IMR-90 (cell line): ENCODE measurements around the gene ADRB2. TPM values are rescaled to one million over a fixed set of nuclear protein-coding genes. Genes with fewer than 3 reads are reported as not detected.

Experiments used
- ATAC-seq: fragments of 200-7000 bp; cut with Tn5 transposase; 2 replicates; pipeline ENCODE4 v1.9.1; 2020; ENCODE audit warnings: low read depth, mild to moderate bottlenecking, moderate library complexity
- BruUV-seq: library from RNA; stranded (reverse); fragments of 400-500 nt; replicated peaks from 2 replicates; lab custom pipeline; 2021; lab: Mats Ljungman, UMichigan
- CTCF ChIA-PET: fragments of 300-600 bp; formaldehyde crosslinking; extraction: SDS; loops from one replicate; lab custom pipeline; 2021; ENCODE audit warnings: antibody characterized with exemption; lab: Yijun Ruan, JAX
- POLR2A ChIA-PET: fragments of 300-600 bp; sonication (Branson Sonifier 250); formaldehyde crosslinking; loops from one replicate; lab custom pipeline; 2022; ENCODE audit warnings: antibody characterized with exemption; ENCODE audit not compliant: unreplicated experiment; lab: Charles Lee
- DNase-seq: peaks from one replicate; pipeline ENCODE4 v3.0.0; 2013
- H2AFZ ChIP-seq: replicated peaks from 2 replicates; pipeline ENCODE3; 2013; ENCODE audit warnings: low read length, mild to moderate bottlenecking; ENCODE audit not compliant: poor library complexity
- H2AK5ac ChIP-seq: 2 replicates; pipeline ENCODE4 v1.6.1; 2013; ENCODE audit warnings: low read depth, low read length, inconsistent platforms
- H2AK9ac ChIP-seq: replicated peaks from 2 replicates; pipeline ENCODE3; 2013; ENCODE audit warnings: mild to moderate bottlenecking, low read depth, low read length, moderate library complexity; ENCODE audit not compliant: poor library complexity
- H2BK120ac ChIP-seq: 2 replicates; pipeline ENCODE4 v1.6.1; 2013; ENCODE audit warnings: low read depth, low read length, inconsistent platforms
- H2BK15ac ChIP-seq: 3 replicates; pipeline ENCODE4 v1.6.1; 2013; ENCODE audit warnings: low read depth, low read length, inconsistent platforms
- H2BK20ac ChIP-seq: 2 replicates; pipeline ENCODE4 v1.6.1; 2013; ENCODE audit warnings: low read depth, mild to moderate bottlenecking, inconsistent platforms, low read length, moderate library complexity
- H2BK5ac ChIP-seq: 2 replicates; pipeline ENCODE4 v1.6.1; 2013; ENCODE audit warnings: mild to moderate bottlenecking, low read depth, low read length, inconsistent platforms; ENCODE audit not compliant: poor library complexity, severe bottlenecking
- H3K14ac ChIP-seq: replicated peaks from 2 replicates; pipeline ENCODE4 v1.6.1; 2013; ENCODE audit warnings: low read depth, low read length, inconsistent platforms
- H3K18ac ChIP-seq: 2 replicates; pipeline ENCODE4 v1.6.1; 2013; ENCODE audit warnings: low read depth, low read length, control low read depth
- H3K23ac ChIP-seq: 2 replicates; pipeline ENCODE4 v1.6.1; 2013; ENCODE audit warnings: low read depth, low read length, inconsistent platforms
- H3K27ac ChIP-seq: 2 replicates; pipeline ENCODE4 v1.5.1; 2013; ENCODE audit warnings: mild to moderate bottlenecking, control low read depth, low read length; ENCODE audit not compliant: insufficient read depth
- H3K27me3 ChIP-seq: 2 replicates; pipeline ENCODE4 v1.6.1; 2013; ENCODE audit warnings: low read length; ENCODE audit not compliant: control insufficient read depth, insufficient read depth
- H3K36me3 ChIP-seq: 2 replicates; pipeline ENCODE4 v1.6.1; 2013; ENCODE audit warnings: low read length, mixed read lengths; ENCODE audit not compliant: control insufficient read depth, insufficient read depth
- H3K4ac ChIP-seq: 2 replicates; pipeline ENCODE4 v1.6.1; 2013; ENCODE audit warnings: low read depth, low read length, inconsistent platforms
- H3K4me1 ChIP-seq: 2 replicates; pipeline ENCODE4 v1.6.1; 2013; ENCODE audit warnings: low read length, mixed read lengths; ENCODE audit not compliant: control insufficient read depth, insufficient read depth
- H3K4me2 ChIP-seq: 2 replicates; pipeline ENCODE4 v1.6.1; 2013; ENCODE audit warnings: low read depth, mild to moderate bottlenecking, control low read depth, low read length, moderate library complexity
- H3K4me3 ChIP-seq: 2 replicates; pipeline ENCODE4 v1.5.1; 2013; ENCODE audit warnings: low read depth, mild to moderate bottlenecking, control low read depth, low read length, moderate library complexity; ENCODE audit not compliant: insufficient read depth
- H3K56ac ChIP-seq: 2 replicates; pipeline ENCODE4 v1.6.1; 2013; ENCODE audit warnings: low read length, inconsistent platforms; ENCODE audit not compliant: insufficient read depth; ENCODE audit errors: extremely low read depth
- H3K79me1 ChIP-seq, 2 experiments: 2 replicates each; pipeline ENCODE4 v1.6.1; 2013; ENCODE audit warnings: low read length in 2 of 2, inconsistent platforms in 1 of 2, low read depth in 1 of 2
- H3K9ac ChIP-seq: 2 replicates; pipeline ENCODE4 v1.6.1; 2013; ENCODE audit warnings: low read depth, low read length, control low read depth
- H3K9me1 ChIP-seq: 2 replicates; pipeline ENCODE4 v1.6.1; 2013; ENCODE audit warnings: low read length, inconsistent platforms; ENCODE audit not compliant: insufficient read depth
- H3K9me3 ChIP-seq: 2 replicates; pipeline ENCODE4 v1.6.1; 2013; ENCODE audit warnings: low read length; ENCODE audit not compliant: control insufficient read depth, insufficient read depth
- H4K20me1 ChIP-seq: 2 replicates; pipeline ENCODE4 v1.6.1; 2013; ENCODE audit warnings: low read length, inconsistent platforms; ENCODE audit not compliant: insufficient read depth
- H4K5ac ChIP-seq: 2 replicates; pipeline ENCODE4 v1.6.1; 2013; ENCODE audit warnings: mild to moderate bottlenecking, low read depth, low read length, control low read depth
- H4K8ac ChIP-seq, 2 experiments: 2 replicates each; pipeline ENCODE4 v1.6.1; 2013; ENCODE audit warnings: low read depth in 2 of 2, low read length in 2 of 2, control low read depth in 1 of 2, inconsistent platforms in 1 of 2
- H4K91ac ChIP-seq: 2 replicates; pipeline ENCODE4 v1.6.1; 2013; ENCODE audit warnings: low read depth, low read length, inconsistent platforms; ENCODE audit not compliant: insufficient read depth
- MXI1 ChIP-seq: IDR thresholded peaks from 2 replicates; pipeline ENCODE4 v1.6.1; 2012; ENCODE audit warnings: low read depth, mild to moderate bottlenecking, low read length, moderate library complexity, borderline replicate concordance
- dilution Hi-C: fragments of 300-500 bp; cut with HindIII; formaldehyde crosslinking; loops from one replicate; pipeline ENCODE4 v1.14.3; 2018; ENCODE audit warnings: low sequenced_read_pairs; ENCODE audit not compliant: unreplicated experiment
- in situ Hi-C: fragments of 300-500 bp; cut with MboI; formaldehyde crosslinking; loops from 3 replicates; pipeline ENCODE4 v1.14.3; 2019; ENCODE audit warnings: low sequenced_read_pairs, inconsistent platforms, mixed read lengths
- intact Hi-C: fragments of 100-400 bp; cut with micrococcal nuclease; formaldehyde crosslinking; loops from 2 replicates; pipeline ENCODE4 v1.10.0; 2022
- polyA plus RNA-seq, 3 experiments: library from polyadenylated mRNA; depleted of rRNA; stranded (reverse); fragments of >200 nt; gene quantifications; 2 replicates each; pipeline ENCODE4 v1.2.3, GENCODE V29; 2012; ENCODE audit warnings: low replicate concordance in 1 of 3
- total RNA-seq: library from RNA; depleted of rRNA; stranded (reverse); fragments of >200 nt; gene quantifications from 2 replicates; pipeline ENCODE4 v1.2.3, GENCODE V29; 2012

Gene ADRB2
- total and polyA plus RNA-seq, 2 of the 4 experiments (the other 2 are of a cell fraction), result 1.6 to 3.4 TPM

GRCh38 chr5:148793261-148793660 lies 33.1 kb upstream of the ADRB2 start:
- dilution Hi-C loops, result no loop called here
- Histone ChIP-seq H3K23ac (no peak overlapping the region), H4K20me1 (no peaks in the 10 kb centered on the region), H3K18ac (peak overlapping the region; percentile 60), H2BK120ac (no peak overlapping the region), H3K4me3 (no peak overlapping the region), H4K5ac (no peak overlapping the region), H2BK5ac (no peak overlapping the region), H2AK9ac (no peak overlapping the region), H3K9me3 (peaks cover 2% of the 10 kb centered on the region; the same call in 1 of the 2 replicates), H3K9me1 (peaks cover 12% of the 10 kb centered on the region; the same call in 1 of the 2 replicates), H2BK15ac (0 out of 3 replicates have a peak overlapping the region, but pooled peaks have one; percentile 32), H3K27me3 (no peaks in the 10 kb centered on the region), H4K8ac (0 out of 4 replicates have a peak overlapping the region, but pooled peaks of 1 of the 2 experiments have one; percentile 9), H3K79me1 (no peaks in the 10 kb centered on the region), H3K27ac (no peak overlapping the region), H2AK5ac (peak overlapping the region; percentile 77), H3K56ac (no peak overlapping the region), H3K9ac (no peak overlapping the region), H3K14ac (0 out of 2 replicates have a peak overlapping the region, but pooled peaks have one; percentile 34), H3K36me3 (no peaks in the 10 kb centered on the region), H4K91ac (peak overlapping the region; percentile 40; the same call in 1 of the 2 replicates), H3K4ac (peak overlapping the region; percentile 30; the same call in 1 of the 2 replicates), H2AFZ (peak overlapping the region; percentile 2), H2BK20ac (peak overlapping the region; percentile 28; the same call in 1 of the 2 replicates), H3K4me2 (no peak overlapping the region), H3K4me1 (peaks cover 10% of the 10 kb centered on the region)
- no peak for ATAC-seq
- CTCF ChIA-PET, result interaction anchor here (1.0 kb wide), 1 partner anchor 13 kb away, joined by 3 read pairs; no protein-coding TSS in a partner anchor
- in situ Hi-C loops, result no loop called here
- no peak for DNase-seq
- intact Hi-C loops, result no loop called here
- POLR2A ChIA-PET, result no interaction called here
- no TSS peak for BruUV-seq
- no peak for TF ChIP-seq MXI1
